B cell (primary cell): Measurements from ENCODE around the gene TOGARAM2. TPM values are rescaled to one million over a fixed set of nuclear protein-coding genes. Genes with fewer than 3 reads are reported as not detected.
"Not testable (repeated sequence)": the region's sequence is repeated elsewhere in the genome, so short reads cannot be mapped to it uniquely, and the experiment has no call there.

ENCODE experiments used
- ATAC-seq: fragments of 200-7000 bp; cut with Tn5 transposase; one replicate; pipeline ENCODE4 v1.10.0; 2021; ENCODE audit warnings: low read depth, mild to moderate bottlenecking, moderate number of reproducible peaks, moderate library complexity
- CTCF ChIA-PET: fragments of 350-600 bp; sonication (Branson Sonifier 250); formaldehyde crosslinking; loops from one replicate; lab custom pipeline; 2021; ENCODE audit warnings: antibody characterized with exemption, inconsistent platforms; lab: Charles Lee
- POLR2A ChIA-PET: fragments of 350-600 bp; sonication (Branson Sonifier 250); formaldehyde crosslinking; loops from one replicate; lab custom pipeline; 2021; ENCODE audit warnings: antibody characterized with exemption; lab: Charles Lee
- DNase-seq: peaks from one replicate; pipeline ENCODE4 v3.0.0; 2013
- H2AFZ ChIP-seq: 2 replicates; pipeline ENCODE4 v1.6.1; 2012; ENCODE audit warnings: mild to moderate bottlenecking, low read depth, low read length; ENCODE audit not compliant: insufficient read depth, poor library complexity, severe bottlenecking
- H3K27ac ChIP-seq, 2 donors: 1 replicate in 1 of 2; 2 replicates in 1 of 2; pipeline ENCODE4 v1.5.1; 2012 to 2013; ENCODE audit warnings: low read length in 2 of 2, mild to moderate bottlenecking in 2 of 2, moderate library complexity in 1 of 2
- H3K27me3 ChIP-seq, 4 experiments: fragments of 200-600 bp in 1 of 4; sonication (generic) in 1 of 4; replicated peaks in 1 of 4; 1 replicate in 2 of 4; 2 replicates in 2 of 4; pipeline versions ENCODE4 v1.6.1 to v1.7.0; 2013 to 2016; ENCODE audit warnings: low read length in 3 of 4, mild to moderate bottlenecking in 2 of 4, mixed read lengths in 1 of 4, moderate library complexity in 1 of 4; ENCODE audit not compliant: insufficient read depth in 4 of 4, control insufficient read depth in 3 of 4; ENCODE audit errors: control extremely low read depth in 1 of 4
- H3K36me3 ChIP-seq, 2 experiments: replicated peaks in 1 of 2; 1 replicate in 1 of 2; 2 replicates in 1 of 2; pipeline versions ENCODE4 v1.6.1 to v1.7.1; 2013; ENCODE audit warnings: low read length in 1 of 2; ENCODE audit not compliant: insufficient read depth in 2 of 2, control insufficient read depth in 1 of 2; ENCODE audit errors: control extremely low read depth in 1 of 2, extremely low read depth in 1 of 2
- H3K4me1 ChIP-seq, 2 donors: fragments of 200-600 bp in 1 of 2; sonication (generic) in 1 of 2; 1 replicate in 1 of 2; 2 replicates in 1 of 2; pipeline versions ENCODE4 v1.5.1 to v1.6.1; 2013 to 2017; ENCODE audit warnings: low read length in 2 of 2; ENCODE audit not compliant: control insufficient read depth in 2 of 2, insufficient read depth in 2 of 2
- H3K4me2 ChIP-seq: replicated peaks from 2 replicates; pipeline ENCODE3; 2012; ENCODE audit warnings: mild to moderate bottlenecking, low read depth, low read length; ENCODE audit not compliant: poor library complexity, severe bottlenecking
- H3K4me3 ChIP-seq, 5 experiments: fragments of 200-600 bp in 1 of 5; sonication (generic) in 1 of 5; 1 replicate in 3 of 5; 2 replicates in 2 of 5; pipeline versions ENCODE4 v1.5.1 to v1.7.0; 2011 to 2016; ENCODE audit warnings: low read length in 4 of 5, mild to moderate bottlenecking in 4 of 5, low read depth in 2 of 5, control low read depth in 1 of 5, moderate library complexity in 1 of 5; ENCODE audit not compliant: insufficient read depth in 1 of 5; ENCODE audit errors: control extremely low read depth in 1 of 5, extremely low read depth in 1 of 5
- H3K79me2 ChIP-seq: fragments of 200-600 bp; sonication (generic); one replicate; pipeline ENCODE4 v1.6.0; 2016; ENCODE audit warnings: low read length; ENCODE audit not compliant: control insufficient read depth, insufficient read depth
- H3K9ac ChIP-seq: fragments of 200-600 bp; sonication (generic); 2 replicates; pipeline ENCODE4 v1.6.1; 2017; ENCODE audit warnings: mild to moderate bottlenecking, low read length, moderate library complexity
- H3K9me3 ChIP-seq, 3 donors: one replicate each; pipeline versions ENCODE4 v1.6.1 to v1.7.1; 2013; ENCODE audit warnings: low read length in 2 of 3; ENCODE audit not compliant: control insufficient read depth in 2 of 3, insufficient read depth in 1 of 3; ENCODE audit errors: control extremely low read depth in 1 of 3
- H4K20me1 ChIP-seq: 2 replicates; pipeline ENCODE4 v1.6.0; 2012; ENCODE audit warnings: mild to moderate bottlenecking, low read length; ENCODE audit not compliant: insufficient read depth, control insufficient read depth, poor library complexity, severe bottlenecking
- H3K27ac Mint-ChIP-seq: one replicate; pipeline ENCODE4 v1.8.0; 2021; ENCODE audit warnings: mixed read lengths
- H3K27me3 Mint-ChIP-seq: one replicate; pipeline ENCODE4 v1.8.0; 2021; ENCODE audit warnings: mixed read lengths
- H3K4me1 Mint-ChIP-seq: one replicate; pipeline ENCODE4 v1.8.0; 2021; ENCODE audit warnings: mixed read lengths
- H3K4me3 Mint-ChIP-seq: one replicate; pipeline ENCODE4 v1.8.0; 2021; ENCODE audit warnings: mixed read lengths
- H3K9me3 Mint-ChIP-seq: one replicate; pipeline ENCODE4 v1.8.0; 2022; ENCODE audit warnings: mixed read lengths; ENCODE audit not compliant: insufficient read depth
- EZH2 ChIP-seq: IDR thresholded peaks from 2 replicates; pipeline ENCODE4 v1.6.1; 2012; ENCODE audit warnings: borderline replicate concordance, low read depth, mild to moderate bottlenecking, moderate library complexity, low read length; ENCODE audit not compliant: insufficient read depth, poor library complexity, severe bottlenecking
- WGBS: methylation state at CpG from one replicate; pipeline ENCODE4 v1.1.5; 2013; ENCODE audit warnings: missing lambda C conversion rate; ENCODE audit not compliant: insufficient coverage; 5-methylcytosine and 5-hydroxymethylcytosine counted together
- intact Hi-C: fragments of 100-400 bp; cut with micrococcal nuclease; formaldehyde crosslinking; loops from one replicate; pipeline ENCODE4 v1.10.0; 2022
- polyA plus RNA-seq: library from polyadenylated mRNA; depleted of rRNA; stranded (reverse); fragments of >200 nt; gene quantifications from 2 replicates; pipeline ENCODE4 v1.2.3, GENCODE V29; 2012
- total RNA-seq, 2 donors: library from RNA; stranded (reverse); fragments of 120-200 nt in 1 of 2; gene quantifications; 1 replicate in 1 of 2; 2 replicates in 1 of 2; pipeline versions ENCODE4 v1.2.3 to v1.2.4, GENCODE V29; 2013 to 2022
- TF ChIP-seq, protein P1 (sequence below): fragments of 200-600 bp; IDR thresholded peaks from one replicate; pipeline ENCODE4 v1.8.0; 2022; ENCODE audit warnings: antibody characterized with exemption, mild to moderate bottlenecking

Gene TOGARAM2
- total and polyA plus RNA-seq, 2 donors (not counting 1 experiment from before 2014, with no cell fraction given) = 0.25 to 0.61 TPM

DNA sequence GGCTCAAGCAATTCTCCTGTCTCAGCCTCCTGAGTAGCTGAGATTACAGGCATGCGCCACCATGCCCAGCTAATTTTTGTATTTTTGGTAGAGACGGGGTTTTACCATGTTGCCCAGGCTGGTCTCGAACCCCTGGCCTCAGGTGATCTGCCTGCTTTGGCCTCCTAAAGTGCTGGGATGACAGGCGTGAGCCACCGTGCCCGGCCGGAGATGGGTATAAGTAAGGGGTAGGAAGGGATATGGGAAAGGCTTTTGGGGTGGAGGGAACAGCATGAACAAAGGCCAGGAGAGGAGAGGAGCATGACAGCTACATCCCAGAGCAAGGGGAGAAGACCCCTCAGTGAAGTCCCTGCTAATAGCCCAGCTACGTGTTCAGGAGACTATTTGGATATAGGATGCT, 3.1 kb upstream of the TOGARAM2 start:
- ATAC-seq, H3K9me3 Mint-ChIP-seq, H3K4me1 Mint-ChIP-seq, H4K20me1 ChIP-seq, H3K4me3 Mint-ChIP-seq, H3K4me3 ChIP-seq, H3K27me3 Mint-ChIP-seq, H3K9ac ChIP-seq, H2AFZ ChIP-seq, H3K36me3 ChIP-seq, DNase-seq, H3K27ac Mint-ChIP-seq, POLR2A ChIA-PET, H3K4me2 ChIP-seq, H3K27ac ChIP-seq, H3K27me3 ChIP-seq, H3K9me3 ChIP-seq, intact Hi-C loops, H3K4me1 ChIP-seq, H3K79me2 ChIP-seq: not testable (repeated sequence)
- 95% methylated on average over 7 of the region's 8 CpGs for WGBS
- CTCF ChIA-PET = interaction anchor here (0.7 kb wide), 1 partner anchor 330 kb away, joined by 3 read pairs; no protein-coding TSS in a partner anchor

DNA sequence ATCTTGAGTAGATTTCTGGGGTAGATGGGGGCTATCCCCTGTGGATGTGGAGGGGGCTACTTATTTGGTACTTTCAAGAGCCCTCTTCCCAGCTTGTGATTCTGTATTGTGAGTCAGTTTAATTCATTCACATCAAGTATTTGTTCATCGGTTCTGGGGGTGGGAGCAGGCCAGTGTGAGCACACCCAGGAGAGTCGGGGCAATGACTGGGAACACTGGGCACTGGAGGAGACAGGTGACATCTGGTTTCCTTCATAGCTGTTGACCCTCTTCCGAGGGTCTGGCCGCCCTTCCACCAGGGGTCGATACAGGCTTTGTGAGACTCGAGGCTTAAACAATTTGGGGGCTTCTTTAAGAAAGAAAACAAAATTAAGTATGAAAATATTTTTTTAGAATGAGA, 2.5 kb upstream of the TOGARAM2 start:
- no peak overlapping the region for H3K27ac Mint-ChIP-seq
- no peaks in the 10 kb centered on the region for H3K27me3 ChIP-seq
- H3K79me2 ChIP-seq = no peaks in the 10 kb centered on the region
- no peak overlapping the region for H3K9ac ChIP-seq
- no peaks in the 10 kb centered on the region for H3K9me3 ChIP-seq
- no peak overlapping the region for H3K27ac ChIP-seq
- H3K4me1 Mint-ChIP-seq = no peaks in the 10 kb centered on the region
- H3K9me3 Mint-ChIP-seq = no peaks in the 10 kb centered on the region
- H3K27me3 Mint-ChIP-seq = no peaks in the 10 kb centered on the region
- ATAC-seq (no peak), DNase-seq (no peak)
- 90% methylated on average over 3 of the region's 6 CpGs for WGBS
- no peaks in the 10 kb centered on the region for H3K4me1 ChIP-seq
- intact Hi-C loops = no loop called here
- no peak overlapping the region for H3K4me3 Mint-ChIP-seq
- H3K4me2 ChIP-seq = no peak overlapping the region
- POLR2A ChIA-PET = no interaction called here
- no peak for TF ChIP-seq EZH2
- TF ChIP-seq, protein P1, sequence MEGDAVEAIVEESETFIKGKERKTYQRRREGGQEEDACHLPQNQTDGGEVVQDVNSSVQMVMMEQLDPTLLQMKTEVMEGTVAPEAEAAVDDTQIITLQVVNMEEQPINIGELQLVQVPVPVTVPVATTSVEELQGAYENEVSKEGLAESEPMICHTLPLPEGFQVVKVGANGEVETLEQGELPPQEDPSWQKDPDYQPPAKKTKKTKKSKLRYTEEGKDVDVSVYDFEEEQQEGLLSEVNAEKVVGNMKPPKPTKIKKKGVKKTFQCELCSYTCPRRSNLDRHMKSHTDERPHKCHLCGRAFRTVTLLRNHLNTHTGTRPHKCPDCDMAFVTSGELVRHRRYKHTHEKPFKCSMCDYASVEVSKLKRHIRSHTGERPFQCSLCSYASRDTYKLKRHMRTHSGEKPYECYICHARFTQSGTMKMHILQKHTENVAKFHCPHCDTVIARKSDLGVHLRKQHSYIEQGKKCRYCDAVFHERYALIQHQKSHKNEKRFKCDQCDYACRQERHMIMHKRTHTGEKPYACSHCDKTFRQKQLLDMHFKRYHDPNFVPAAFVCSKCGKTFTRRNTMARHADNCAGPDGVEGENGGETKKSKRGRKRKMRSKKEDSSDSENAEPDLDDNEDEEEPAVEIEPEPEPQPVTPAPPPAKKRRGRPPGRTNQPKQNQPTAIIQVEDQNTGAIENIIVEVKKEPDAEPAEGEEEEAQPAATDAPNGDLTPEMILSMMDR = no peak
- CTCF ChIA-PET = interaction anchor here (0.7 kb wide), 1 partner anchor 330 kb away, joined by 3 read pairs; no protein-coding TSS in a partner anchor
- no peak overlapping the region for H2AFZ ChIP-seq
- no peaks in the 10 kb centered on the region for H4K20me1 ChIP-seq
- no peak overlapping the region for H3K4me3 ChIP-seq
- no peaks in the 10 kb centered on the region for H3K36me3 ChIP-seq
